SK-N-SH (cell line): ENCODE results near the gene KCNS1.

ENCODE experiments used
- EP300 ChIP-seq, 2 experiments: IDR thresholded peaks; 2 replicates each; pipeline versions ENCODE4 v1.4.0 to v1.6.1; 2012; ENCODE audit warnings: borderline replicate concordance in 1 of 2, low read depth in 1 of 2, low read length in 1 of 2
- EZH2phosphoT487 ChIP-seq: fragments of 200-600 bp; sonication (generic); IDR thresholded peaks from 2 replicates; pipeline ENCODE4 v1.6.1; 2017; ENCODE audit warnings: low read depth, mixed run types, mild to moderate bottlenecking, antibody characterized with exemption, moderate library complexity, borderline replicate concordance
- JUND ChIP-seq: IDR thresholded peaks from 2 replicates; pipeline ENCODE4 v1.4.0; 2012
- POLR2AphosphoS5 ChIP-seq: IDR thresholded peaks from 2 replicates; pipeline ENCODE4 v1.6.1; 2012; ENCODE audit warnings: low read depth, low read length
- RCOR1 ChIP-seq: fragments of 150-350 bp; IDR thresholded peaks from 2 replicates; pipeline ENCODE4 v1.6.1; 2017; ENCODE audit warnings: antibody characterized with exemption, low read length
- SIN3A ChIP-seq: IDR thresholded peaks from 2 replicates; pipeline ENCODE4 v1.6.1; 2012; ENCODE audit warnings: low read depth, mild to moderate bottlenecking, low read length, moderate library complexity, borderline replicate concordance
- TAF1 ChIP-seq: IDR thresholded peaks from 2 replicates; pipeline ENCODE4 v1.6.1; 2012; ENCODE audit warnings: low read depth, mild to moderate bottlenecking, low read length, moderate library complexity, borderline replicate concordance
- TCF12 ChIP-seq: IDR thresholded peaks from 2 replicates; pipeline ENCODE4 v1.4.0; 2012
- TEAD4 ChIP-seq: IDR thresholded peaks from 2 replicates; pipeline ENCODE4 v1.4.0; 2012; ENCODE audit warnings: mild to moderate bottlenecking, borderline replicate concordance; ENCODE audit not compliant: insufficient read depth
- TF ChIP-seq, protein P1 (sequence below): fragments of 150-350 bp; IDR thresholded peaks from 2 replicates; pipeline ENCODE4 v1.6.1; 2016; ENCODE audit warnings: mild to moderate bottlenecking, low read depth, low read length
- TF ChIP-seq, protein P2 (sequence below): fragments of 200-600 bp; sonication (generic); IDR thresholded peaks from 2 replicates; pipeline ENCODE4 v1.6.1; 2017; ENCODE audit warnings: antibody characterized with exemption, mild to moderate bottlenecking, moderate library complexity
- TF ChIP-seq, protein P3 (sequence below): IDR thresholded peaks from 2 replicates; pipeline ENCODE4 v1.4.0; 2012; ENCODE audit warnings: low read depth

GRCh38 chr20:45115829-45116228 is 14.9 kb upstream of the KCNS1 start:
- TF ChIP-seq, protein P1, sequence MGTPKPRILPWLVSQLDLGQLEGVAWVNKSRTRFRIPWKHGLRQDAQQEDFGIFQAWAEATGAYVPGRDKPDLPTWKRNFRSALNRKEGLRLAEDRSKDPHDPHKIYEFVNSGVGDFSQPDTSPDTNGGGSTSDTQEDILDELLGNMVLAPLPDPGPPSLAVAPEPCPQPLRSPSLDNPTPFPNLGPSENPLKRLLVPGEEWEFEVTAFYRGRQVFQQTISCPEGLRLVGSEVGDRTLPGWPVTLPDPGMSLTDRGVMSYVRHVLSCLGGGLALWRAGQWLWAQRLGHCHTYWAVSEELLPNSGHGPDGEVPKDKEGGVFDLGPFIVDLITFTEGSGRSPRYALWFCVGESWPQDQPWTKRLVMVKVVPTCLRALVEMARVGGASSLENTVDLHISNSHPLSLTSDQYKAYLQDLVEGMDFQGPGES = no peak
- TF ChIP-seq EZH2phosphoT487 (no peak), TEAD4 (no peak), EP300 (IDR thresholded peaks at IDR 0.05; ENCODE audit: borderline replicate concordance in 1 of 2, low read depth in 1 of 2, low read length in 1 of 2) (no peak), RCOR1 (no peak), TAF1 (no peak), JUND (no peak), POLR2AphosphoS5 (no peak), TCF12 (no peak), SIN3A (no peak)
- TF ChIP-seq, protein P2, sequence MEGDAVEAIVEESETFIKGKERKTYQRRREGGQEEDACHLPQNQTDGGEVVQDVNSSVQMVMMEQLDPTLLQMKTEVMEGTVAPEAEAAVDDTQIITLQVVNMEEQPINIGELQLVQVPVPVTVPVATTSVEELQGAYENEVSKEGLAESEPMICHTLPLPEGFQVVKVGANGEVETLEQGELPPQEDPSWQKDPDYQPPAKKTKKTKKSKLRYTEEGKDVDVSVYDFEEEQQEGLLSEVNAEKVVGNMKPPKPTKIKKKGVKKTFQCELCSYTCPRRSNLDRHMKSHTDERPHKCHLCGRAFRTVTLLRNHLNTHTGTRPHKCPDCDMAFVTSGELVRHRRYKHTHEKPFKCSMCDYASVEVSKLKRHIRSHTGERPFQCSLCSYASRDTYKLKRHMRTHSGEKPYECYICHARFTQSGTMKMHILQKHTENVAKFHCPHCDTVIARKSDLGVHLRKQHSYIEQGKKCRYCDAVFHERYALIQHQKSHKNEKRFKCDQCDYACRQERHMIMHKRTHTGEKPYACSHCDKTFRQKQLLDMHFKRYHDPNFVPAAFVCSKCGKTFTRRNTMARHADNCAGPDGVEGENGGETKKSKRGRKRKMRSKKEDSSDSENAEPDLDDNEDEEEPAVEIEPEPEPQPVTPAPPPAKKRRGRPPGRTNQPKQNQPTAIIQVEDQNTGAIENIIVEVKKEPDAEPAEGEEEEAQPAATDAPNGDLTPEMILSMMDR = no peak
- TF ChIP-seq, protein P3, sequence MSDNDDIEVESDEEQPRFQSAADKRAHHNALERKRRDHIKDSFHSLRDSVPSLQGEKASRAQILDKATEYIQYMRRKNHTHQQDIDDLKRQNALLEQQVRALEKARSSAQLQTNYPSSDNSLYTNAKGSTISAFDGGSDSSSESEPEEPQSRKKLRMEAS = no peak
